Activated CD4-positive, alpha-beta T cell treated with anti-CD3 and anti-CD28 coated beads, Interleukin-2, amount 50 U/mL, for 24 hours (primary cell): Measurements from ENCODE around the gene RGSL1.

Source experiments
- DNase-seq, 2 donors: peaks; one replicate each; pipeline ENCODE4 v3.0.0-alpha.2; 2020; ENCODE audit warnings: low read depth in 1 of 2, low spot score in 1 of 2

RGSL1 gene

DNA sequence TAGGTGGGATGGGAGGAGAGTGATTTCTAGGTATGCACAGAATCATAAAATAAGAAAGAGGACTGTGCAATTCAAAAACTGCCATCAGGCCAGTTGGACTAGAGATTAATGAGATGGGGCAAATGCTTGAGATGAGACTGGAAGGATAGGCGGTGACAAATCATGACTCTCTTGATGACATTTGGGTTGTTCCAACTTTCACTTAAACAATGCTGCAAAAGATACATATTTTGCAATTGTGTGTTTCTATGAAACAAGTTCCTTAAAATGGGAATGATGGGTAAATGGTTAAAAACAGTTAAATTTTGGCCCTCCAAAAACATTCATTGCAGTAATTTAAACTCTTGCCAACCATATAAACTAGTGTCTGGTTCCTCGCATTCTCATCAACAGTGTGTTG, 84.0 kb downstream of the RGSL1 start:
- no peak for DNase-seq

DNA sequence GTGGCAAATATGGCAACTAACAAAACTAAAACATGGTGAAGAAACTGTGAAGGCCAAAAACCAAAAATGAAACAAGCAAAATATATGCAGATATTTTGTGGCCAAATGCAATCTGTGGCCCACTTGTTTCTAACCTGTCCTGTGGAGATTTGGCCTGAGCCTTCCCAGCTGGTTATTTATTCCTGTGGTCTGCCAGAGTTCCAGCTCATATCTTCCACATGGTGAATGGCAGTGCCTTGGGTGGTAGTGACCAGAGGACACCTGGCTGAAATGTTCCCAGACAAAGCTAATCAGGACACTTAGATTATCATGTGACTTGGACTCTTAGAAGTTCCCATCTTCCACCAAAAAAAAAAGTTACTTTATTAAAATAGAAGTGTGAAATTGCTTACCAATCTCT, 99.4 kb downstream of the RGSL1 start:
- no peak for DNase-seq

GRCh38 chr1:182549811-182550210, 99.9 kb downstream of the RGSL1 start:
- no peak for DNase-seq

DNA sequence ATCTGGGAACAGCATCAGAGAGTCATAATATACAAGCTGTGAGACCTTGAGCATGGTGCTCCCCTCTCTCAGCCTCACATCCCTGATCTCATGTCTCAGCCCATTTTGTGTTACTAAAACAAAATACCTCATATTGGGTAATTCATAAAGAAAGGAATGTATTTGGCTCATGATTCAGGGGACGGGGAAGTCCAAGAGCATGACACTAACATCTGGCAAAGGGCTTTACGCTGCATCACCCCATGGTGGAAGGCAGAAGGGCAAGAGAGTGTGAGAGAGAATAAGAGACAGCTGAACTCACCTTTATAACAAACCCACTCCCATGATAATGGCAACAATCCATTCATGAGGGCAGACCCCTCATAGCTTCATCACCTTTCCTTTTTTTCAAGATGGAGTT, 102.6 kb downstream of the RGSL1 start:
- no peak for DNase-seq

DNA sequence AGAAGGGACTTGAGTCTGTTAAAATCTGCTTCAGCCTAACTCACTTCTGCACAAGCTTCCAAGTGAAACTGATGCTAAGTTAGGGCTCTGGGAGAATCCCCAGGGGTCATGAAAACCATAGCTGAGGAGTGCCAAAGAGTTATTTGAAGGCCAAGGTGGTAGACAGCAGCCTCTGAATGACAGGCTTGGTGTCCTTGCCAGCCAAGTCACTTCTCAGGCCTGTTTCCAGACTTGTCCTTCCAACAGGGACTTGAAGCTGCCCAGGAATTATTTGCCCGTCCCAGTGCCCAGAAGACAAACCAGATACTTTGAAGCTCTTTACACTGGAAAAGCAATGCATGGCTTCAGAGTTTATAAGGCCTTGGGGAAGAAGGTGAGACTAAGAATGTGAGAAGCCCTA, 105.5 kb downstream of the RGSL1 start:
- DNase-seq, result no peak

- no peak for DNase-seq
Observed at GRCh38 chr1:182556279-182556678, 106.3 kb downstream of the RGSL1 start.

- no peak for DNase-seq
Observed at GRCh38 chr1:182560392-182560984, 110.5 kb downstream of the RGSL1 start.

- DNase-seq, result no peak
Observed at GRCh38 chr1:182561456-182561855, 111.5 kb downstream of the RGSL1 start.

GRCh38 chr1:182563095-182563494, 113.1 kb downstream of the RGSL1 start:
- DNase-seq, result no peak

GRCh38 chr1:182564406-182565004, 114.6 kb downstream of the RGSL1 start:
- DNase-seq, result no peak

DNA sequence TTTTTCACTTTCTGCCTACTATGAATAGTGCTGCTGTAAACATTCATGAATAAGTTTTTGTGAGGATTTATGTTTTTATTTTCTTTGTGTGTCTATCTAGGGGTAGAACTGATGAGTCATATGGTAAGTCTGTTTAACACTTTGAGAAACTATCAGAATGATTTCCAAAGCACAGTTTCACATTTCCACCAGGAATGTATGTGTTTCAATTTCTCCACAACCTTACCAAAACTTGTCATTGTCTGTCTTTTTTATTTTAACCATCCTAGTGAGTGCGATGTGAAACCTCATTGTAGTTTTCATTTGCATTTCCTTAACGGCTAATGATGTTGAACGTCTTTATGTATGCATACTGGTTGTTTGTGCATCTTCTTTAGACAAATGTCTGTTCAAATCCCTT, 115.6 kb downstream of the RGSL1 start:
- DNase-seq, result no peak

GRCh38 chr1:182567629-182568028, 117.7 kb downstream of the RGSL1 start:
- DNase-seq, result no peak

GRCh38 chr1:182568647-182569284, 118.8 kb downstream of the RGSL1 start:
- no peak for DNase-seq

DNA sequence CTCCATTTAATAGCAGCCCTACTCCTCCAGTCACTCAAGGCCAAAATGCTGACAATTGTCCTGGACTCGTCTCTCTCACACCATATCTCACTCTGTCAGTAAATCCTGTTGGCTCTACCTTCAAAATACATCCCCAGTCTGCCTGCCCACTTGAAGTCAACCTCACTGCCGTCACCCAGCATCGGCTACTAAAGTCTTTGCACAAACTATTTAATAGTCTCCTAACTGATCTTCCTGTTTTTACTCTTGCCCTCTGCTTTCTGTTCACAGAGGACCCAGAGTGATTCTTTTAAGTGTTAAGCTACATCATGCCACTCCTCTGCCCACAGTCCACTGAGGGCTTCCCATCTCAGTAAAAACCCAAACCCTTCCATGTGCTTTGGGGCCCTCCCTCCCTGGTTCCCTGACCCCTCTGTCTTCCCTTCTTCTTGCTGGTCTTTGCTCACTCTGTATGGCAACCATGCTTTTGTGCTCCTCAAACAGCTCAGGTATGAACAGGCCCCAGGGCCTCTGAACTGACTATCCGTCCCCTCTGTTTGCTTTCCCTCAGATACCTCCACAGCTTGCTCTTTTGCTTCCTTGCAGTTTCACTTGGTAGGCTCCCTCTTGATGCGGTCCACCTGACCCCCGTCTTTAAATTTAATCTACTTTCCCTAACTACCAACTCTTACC, 120.1 kb downstream of the RGSL1 start:
- DNase-seq, result no peak

DNA sequence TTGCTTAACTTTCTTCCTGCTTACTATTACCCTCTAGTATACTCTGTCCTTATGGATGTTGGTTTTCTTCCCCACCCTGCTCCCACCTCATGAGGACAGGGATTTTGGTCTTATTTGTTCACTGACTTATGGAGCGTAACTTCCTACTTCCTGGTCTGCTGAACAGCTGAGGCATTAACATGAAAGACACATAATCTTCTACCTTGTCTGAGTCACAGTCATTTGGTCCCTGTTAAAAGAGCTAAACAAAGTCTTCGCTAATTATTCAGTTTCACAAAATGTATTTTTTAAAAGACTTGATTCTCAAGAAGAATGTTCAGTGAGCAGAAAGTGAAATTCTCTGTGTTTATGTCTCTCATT, 120.6 kb downstream of the RGSL1 start:
- DNase-seq, result no peak

DNA sequence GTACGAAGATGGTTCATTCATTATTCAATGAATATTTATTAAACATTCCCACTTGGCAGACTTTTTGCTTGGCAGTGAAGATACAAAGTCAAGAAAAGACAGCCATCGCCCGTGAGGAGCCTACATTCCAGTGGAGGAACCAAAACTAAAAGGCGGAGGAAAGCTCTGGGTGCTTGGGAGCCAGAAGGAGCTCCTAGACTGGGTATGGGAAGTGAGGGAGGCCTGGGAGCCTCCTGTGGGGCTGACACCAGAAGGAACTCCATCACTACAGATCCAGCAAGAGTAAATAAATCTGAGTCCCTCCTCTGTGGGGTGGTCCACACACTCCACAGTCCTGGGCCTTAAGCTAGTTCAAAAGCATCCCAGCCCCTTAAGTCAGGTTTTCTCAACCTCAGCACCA, 124.2 kb downstream of the RGSL1 start:
- no peak for DNase-seq

- no peak for DNase-seq
Observed at GRCh38 chr1:182575540-182576149, 125.7 kb downstream of the RGSL1 start.

- no peak for DNase-seq
Observed at GRCh38 chr1:182580736-182581135, 130.8 kb downstream of the RGSL1 start.

GRCh38 chr1:182584746-182585145, 134.8 kb downstream of the RGSL1 start:
- no peak for DNase-seq

GRCh38 chr1:182586380-182586779, 136.4 kb downstream of the RGSL1 start:
- DNase-seq, result no peak

GRCh38 chr1:182587093-182587492, 137.1 kb downstream of the RGSL1 start:
- no peak for DNase-seq
